NB4 (cell line): ENCODE measurements around the gene CCR5.

Source experiments
- MYC ChIP-seq: IDR thresholded peaks from 2 replicates; pipeline ENCODE4 v1.6.1; 2011; ENCODE audit warnings: low read depth, low read length
- TF ChIP-seq, protein P1 (sequence below): IDR thresholded peaks from one replicate; pipeline ENCODE4 v1.5.1; 2012; ENCODE audit warnings: low read depth, low read length

DNA sequence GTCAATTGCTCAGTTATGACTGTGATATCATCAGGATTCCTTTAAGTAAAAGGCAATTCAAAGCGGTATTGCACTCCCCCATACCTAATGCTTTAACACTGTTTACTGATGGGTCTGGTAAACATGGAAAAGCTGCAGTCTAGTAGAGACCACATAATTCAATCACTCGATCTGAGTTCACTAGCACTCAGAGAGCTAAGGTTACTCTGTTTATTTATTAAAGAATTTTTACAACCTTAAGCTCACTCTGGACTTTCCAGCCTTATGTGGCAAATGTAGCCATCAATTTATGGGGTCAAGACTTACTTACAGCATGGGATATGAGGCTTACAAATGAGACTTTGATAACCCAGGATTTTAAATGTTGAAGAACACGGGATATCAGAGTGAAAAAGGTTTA lies 35.2 kb upstream of the CCR5 start:
- TF ChIP-seq, protein P1, sequence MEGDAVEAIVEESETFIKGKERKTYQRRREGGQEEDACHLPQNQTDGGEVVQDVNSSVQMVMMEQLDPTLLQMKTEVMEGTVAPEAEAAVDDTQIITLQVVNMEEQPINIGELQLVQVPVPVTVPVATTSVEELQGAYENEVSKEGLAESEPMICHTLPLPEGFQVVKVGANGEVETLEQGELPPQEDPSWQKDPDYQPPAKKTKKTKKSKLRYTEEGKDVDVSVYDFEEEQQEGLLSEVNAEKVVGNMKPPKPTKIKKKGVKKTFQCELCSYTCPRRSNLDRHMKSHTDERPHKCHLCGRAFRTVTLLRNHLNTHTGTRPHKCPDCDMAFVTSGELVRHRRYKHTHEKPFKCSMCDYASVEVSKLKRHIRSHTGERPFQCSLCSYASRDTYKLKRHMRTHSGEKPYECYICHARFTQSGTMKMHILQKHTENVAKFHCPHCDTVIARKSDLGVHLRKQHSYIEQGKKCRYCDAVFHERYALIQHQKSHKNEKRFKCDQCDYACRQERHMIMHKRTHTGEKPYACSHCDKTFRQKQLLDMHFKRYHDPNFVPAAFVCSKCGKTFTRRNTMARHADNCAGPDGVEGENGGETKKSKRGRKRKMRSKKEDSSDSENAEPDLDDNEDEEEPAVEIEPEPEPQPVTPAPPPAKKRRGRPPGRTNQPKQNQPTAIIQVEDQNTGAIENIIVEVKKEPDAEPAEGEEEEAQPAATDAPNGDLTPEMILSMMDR = no peak
- TF ChIP-seq MYC = no peak
